ENCODE results near the gene SLC14A1.
"Not testable (repeated sequence)": the region's sequence is repeated elsewhere in the genome, so short reads cannot be mapped to it uniquely, and the experiment has no call there.

SLC14A1 gene

DNA sequence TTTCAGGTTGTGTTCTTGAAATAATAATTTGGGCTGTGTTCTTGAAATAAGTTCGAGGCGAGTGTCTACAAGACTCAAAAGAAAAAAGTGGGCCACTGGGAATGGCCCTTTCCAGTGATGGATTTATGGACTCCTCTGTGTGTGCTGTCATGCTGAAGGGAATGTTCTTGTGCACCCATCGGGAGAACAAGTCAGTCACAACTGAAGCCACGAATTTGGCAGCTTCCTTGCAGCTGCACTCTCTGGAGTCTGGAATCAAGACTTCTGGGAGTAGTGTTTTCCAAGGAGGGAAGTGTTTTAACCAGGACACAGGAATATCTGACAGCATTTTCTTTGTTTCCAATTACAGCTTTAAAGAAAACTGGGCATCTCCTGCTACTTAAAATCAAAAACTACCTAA, 620 bp downstream of the SLC14A1 start:
- no peak for DNase-seq

DNA sequence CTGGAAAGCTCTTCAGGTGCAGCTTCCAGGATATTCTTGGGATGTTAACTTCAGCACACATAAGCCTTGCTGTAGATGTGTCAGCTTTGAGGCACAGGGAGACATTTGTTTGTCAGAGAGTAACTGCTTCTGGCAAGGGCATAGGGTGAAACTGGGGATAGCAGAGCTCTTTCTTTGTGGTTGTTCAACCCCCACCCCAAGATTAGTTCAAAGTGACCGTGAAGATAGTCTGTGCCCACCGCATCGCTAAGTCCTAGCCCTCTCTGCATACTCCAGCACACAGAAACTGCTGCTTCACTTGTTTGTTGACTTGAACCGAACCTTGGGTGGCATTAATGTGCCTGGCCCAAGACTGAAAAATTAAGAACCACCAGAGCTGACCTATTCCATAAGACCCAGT, 1.4 kb downstream of the SLC14A1 start:
- DNase-seq, result no peak

DNA sequence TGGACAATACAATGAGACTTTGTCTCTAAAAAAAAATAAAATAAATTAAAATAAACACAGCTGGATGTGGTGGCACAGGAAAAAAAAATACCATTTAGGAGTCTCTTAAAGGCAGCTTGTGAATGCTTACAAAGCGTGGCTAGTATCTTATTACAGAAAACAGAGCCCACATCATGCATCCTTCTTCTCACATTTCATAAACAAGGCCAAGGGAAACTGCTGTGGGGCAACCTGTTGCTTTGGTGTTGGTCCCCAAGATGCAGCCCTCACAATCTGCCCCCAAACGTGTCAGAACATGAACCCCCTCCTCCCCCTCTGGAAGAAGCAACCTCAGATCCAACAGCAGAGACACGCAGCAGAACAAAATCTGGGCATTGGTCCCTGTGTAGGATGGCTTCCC, 2.6 kb downstream of the SLC14A1 start:
- no peak for DNase-seq

DNA sequence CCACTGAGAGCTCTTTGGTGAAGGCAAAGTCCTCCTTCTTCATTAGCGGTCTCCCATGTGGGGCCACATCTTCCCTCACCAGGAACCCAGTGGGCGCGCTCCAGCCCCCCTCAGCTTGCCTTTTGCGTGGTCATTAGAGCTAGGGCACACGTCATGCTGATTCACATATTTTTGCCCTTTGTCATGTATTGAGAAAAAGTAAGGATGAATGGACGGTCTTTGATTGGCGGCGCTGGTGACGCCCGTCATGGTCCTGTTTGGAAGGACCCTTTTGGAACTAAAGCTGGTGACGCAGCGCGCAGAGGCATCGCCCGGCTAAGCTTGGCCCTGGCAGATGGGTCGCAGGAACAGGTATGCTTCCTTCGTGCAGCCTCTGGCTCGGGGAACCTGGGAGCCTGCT, 3.1 kb downstream of the SLC14A1 start:
- DNase-seq, result no peak

DNA sequence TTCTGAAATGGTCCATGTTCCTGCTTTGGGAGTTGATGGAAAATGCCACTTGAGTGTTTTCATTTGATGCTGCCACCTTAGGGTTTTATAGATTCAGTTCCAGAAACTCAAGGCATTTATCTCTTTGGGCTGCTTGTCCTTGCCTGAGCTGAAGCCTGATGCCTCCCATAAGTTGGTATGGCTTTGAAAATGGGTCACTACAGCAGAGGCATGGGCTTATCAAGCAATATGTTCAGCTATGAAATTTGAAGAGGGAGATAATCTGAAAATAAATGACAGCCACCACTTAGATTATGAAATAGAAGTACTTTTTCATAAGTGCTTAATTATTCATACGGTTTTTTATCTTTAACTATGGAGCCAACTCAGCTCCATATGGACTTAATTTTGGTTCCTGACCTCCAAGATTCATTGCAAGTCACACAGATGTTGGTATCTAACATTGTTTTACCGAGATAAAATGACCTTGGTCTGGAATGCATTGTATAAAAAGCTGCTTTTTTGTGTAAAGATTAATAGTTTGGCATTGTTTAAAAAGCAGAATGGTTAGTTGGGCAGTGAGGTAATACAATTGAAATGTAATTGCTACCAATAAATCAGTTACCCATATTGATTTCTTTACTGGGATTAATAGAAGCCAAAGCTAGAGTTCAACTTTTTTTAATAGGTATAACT, 4.5 kb downstream of the SLC14A1 start:
- DNase-seq, result no peak

DNA sequence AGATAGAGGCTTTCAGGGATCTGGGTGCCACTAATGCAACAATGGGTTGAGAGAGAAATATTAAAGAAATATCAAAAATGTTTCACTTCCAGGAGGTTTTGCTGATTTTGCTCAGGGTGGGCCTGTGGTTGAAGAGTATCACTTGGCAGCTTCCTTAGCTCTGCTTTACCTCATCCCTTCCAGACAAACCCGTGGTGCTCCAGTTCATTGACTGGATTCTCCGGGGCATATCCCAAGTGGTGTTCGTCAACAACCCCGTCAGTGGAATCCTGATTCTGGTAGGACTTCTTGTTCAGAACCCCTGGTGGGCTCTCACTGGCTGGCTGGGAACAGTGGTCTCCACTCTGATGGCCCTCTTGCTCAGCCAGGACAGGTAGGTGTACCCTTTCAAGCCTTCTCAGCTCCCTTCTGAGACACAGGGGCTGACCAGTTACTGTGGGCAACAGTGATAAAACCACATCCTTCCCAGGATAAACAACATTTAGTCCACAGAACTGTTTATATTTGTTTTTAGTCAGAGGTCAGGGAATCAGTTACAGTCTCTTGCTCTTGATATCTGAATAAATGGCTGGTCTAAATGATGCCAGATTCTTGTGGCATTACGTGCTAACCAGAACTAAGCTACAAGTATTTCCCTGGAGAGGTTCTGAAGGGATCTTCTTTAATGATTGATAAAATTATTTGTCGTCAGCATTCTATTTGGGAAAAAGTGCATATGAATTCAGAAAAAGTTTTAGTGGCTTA, 7.0 kb downstream of the SLC14A1 start:
- no peak for DNase-seq

DNA sequence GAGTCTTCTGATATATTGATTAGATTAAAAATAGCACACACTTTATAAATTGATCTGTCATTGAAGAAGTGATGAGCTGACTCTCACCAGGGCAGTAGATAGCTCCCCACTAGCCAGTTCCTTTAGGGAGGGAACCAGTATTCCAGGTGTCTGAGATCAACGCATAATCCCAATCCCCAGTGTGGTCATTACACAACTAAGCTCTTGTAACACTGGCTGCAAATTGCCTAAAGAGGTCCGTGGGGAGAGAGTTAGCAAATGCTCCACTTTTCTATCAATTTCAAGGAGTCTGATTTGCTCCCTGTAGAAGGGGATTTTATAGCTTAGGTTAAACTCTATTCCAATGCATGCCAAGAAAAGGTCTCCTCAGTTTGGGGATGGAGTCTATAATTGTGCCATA, 7.7 kb downstream of the SLC14A1 start:
- DNase-seq, result no peak

DNA sequence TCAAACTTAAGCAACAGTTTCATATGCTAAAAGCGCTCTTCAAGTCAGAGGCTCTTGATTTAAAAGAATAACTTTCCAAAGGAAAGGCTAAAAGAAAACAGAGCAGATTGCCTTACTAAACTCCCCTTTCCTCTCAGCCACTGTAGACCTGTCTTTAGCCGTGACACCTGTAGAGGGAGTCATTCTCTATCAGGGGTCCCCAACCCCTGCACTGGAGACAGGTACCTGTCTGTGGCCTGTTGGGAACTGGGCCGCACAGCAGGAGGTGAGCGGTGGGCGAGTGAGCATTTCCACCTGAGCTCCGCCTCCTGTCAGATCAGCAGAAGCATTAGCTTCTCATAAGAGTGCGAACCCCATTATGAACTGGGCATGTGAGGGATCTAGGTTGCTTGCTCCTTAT, 9.6 kb downstream of the SLC14A1 start:
- no peak for DNase-seq

DNA sequence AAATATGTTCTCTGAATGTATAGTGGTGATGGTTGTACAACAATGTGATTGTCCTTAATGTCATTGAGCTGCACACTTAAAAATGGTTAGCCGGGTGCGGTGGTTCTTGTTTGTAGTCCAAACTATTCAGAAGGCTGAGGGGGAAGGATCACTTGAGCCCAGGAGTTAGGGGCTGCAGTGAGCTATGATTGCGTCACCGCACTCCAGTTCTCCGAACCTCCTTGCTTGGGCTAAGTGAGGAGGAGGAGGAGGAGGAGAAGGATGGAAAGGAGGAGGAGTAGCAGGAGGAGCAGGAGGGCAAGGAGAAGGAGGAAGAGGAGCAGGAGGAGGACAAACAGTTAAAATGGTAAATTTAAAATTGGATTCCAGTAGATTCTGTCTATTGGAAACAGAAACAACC, 10.5 kb downstream of the SLC14A1 start:
- DNase-seq, result no peak

DNA sequence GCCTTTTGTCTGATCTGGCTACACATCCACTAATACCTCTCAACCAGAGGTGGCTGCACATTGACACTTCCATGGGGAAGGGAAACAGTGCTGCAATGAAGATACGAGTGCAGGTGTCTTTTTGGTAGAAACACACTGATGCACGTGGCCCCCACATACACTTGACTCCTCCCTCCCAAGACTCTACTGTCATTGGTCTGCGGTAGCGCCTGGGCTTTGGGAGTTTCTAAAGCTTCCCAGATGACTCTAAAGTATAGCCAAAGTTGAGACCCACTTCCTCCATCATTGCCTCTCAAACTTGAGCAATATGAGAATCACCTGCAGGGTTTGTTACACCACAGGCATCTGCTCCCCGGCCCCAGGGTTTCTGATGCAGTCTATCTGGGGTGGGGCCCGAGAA, 11.0 kb downstream of the SLC14A1 start:
- no peak for DNase-seq

DNA sequence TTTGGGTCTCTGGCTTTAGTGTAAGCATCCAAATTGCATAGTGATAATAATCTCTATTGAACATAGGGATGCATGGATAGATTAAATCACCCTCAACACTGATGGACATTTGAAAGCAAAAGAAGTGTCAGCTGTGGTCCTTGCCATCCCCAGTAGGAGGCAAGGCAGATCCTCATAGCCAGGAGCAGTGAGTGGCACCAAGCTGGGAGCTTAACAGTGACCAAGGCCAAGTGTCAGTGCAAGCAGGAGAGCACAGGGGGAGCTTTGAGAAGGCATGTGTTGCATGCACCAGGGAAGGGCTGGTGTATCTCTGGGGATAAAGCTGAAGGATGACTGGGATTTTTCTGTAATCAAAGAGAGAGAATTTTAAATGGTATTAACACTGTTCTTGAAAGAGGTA, 14.7 kb downstream of the SLC14A1 start:
- no peak for DNase-seq

DNA sequence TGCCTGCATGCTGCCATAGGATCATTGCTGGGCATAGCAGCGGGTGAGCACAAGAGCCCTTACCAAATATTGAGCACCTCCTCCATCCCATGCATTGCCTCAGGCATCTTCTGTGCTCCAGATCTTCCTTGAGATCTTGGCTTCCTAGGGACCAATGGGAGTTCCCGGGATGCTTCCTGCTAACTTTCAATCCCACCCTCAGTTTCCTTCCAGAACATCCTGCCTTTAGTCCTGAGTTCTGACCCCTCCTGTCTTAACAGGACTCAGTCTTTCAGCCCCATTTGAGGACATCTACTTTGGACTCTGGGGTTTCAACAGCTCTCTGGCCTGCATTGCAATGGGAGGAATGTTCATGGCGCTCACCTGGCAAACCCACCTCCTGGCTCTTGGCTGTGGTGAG, 15.3 kb downstream of the SLC14A1 start:
- no peak for DNase-seq

DNA sequence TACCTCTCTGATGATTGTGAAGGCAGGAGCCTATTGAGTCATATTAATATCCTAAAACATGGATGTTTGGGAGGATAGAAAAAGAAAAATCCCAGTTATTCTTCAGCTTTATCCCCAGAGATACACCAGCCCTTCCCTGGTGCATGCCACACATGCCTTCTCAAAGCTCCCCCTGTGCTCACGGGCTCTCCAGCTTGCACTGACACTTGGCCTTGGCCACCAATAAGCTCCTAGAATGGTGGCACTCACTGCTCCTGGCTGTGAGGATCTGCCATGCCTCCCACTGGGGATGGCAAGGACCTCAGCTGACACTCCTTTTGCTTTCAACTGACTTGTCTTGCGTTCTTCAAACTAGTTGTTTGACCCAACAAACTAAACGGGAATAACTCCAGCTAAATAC, 15.9 kb downstream of the SLC14A1 start:
- no peak for DNase-seq

DNA sequence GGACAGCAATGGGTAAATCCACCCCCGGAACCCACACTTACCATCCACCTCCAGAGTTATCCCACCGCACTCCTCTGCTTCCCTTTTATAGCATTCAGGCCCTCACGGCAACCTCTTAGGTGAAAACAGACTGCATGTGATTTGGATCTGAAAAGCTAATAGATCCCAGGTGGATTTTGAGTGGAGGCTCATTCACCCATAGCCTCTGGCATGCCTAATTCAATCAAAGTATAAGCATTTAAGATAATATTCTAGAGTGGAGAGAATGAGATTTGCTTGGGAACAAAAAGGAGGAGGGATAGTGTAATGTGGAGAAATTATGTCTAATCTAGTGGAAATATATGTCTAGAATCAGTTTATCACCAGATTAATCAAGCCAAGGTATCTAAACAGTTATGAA, 17.1 kb downstream of the SLC14A1 start:
- no peak for DNase-seq

DNA sequence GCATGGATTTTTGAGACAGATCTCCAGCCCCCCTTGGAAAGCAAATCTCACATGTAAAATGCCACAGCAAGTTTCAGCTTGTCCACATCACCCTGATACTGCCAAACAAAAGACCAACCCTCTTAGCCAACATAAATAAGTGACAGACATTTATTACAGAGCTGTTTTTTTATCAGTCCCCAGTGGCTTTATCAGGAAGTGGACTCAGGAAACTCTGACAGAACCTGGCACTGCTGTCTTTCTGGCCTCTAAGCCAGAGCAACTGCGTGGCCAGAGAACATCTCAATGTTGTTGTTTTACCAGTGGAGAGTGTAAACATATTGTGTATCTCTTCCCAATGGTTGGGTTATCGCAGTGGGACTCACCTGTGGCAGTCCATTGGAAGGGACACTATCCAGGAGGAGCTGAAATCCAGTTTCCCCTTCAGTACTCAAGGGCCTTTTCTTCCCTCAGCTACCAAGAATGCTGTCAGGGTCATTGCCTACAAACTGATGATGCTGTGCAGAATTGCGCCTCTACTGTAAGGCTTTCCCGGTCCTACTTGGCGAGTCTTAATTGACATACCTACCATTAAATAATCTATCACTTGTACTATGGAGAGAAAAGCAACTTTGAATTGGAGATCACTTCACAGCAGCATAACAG, 22.0 kb downstream of the SLC14A1 start:
- no peak for DNase-seq

DNA sequence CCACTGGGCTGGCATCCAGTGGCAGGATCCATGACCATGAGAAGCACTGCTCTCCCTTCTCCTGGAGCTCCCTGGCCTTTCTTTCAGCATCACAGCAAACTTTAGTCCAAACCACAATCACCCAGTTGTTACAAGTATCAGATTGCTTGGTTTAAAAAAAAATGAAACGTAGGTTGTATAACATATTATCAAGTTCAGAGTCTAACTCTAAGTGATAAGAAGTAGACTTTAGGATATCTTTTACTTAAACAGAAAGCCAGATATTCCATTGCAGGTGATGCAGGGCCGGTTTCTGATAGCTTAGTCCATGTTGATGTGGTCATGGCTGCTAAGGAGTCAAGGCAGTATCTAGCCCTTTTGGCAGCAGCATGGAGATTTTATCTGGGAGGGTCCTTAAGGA, 24.5 kb downstream of the SLC14A1 start:
- DNase-seq, result no peak

DNA sequence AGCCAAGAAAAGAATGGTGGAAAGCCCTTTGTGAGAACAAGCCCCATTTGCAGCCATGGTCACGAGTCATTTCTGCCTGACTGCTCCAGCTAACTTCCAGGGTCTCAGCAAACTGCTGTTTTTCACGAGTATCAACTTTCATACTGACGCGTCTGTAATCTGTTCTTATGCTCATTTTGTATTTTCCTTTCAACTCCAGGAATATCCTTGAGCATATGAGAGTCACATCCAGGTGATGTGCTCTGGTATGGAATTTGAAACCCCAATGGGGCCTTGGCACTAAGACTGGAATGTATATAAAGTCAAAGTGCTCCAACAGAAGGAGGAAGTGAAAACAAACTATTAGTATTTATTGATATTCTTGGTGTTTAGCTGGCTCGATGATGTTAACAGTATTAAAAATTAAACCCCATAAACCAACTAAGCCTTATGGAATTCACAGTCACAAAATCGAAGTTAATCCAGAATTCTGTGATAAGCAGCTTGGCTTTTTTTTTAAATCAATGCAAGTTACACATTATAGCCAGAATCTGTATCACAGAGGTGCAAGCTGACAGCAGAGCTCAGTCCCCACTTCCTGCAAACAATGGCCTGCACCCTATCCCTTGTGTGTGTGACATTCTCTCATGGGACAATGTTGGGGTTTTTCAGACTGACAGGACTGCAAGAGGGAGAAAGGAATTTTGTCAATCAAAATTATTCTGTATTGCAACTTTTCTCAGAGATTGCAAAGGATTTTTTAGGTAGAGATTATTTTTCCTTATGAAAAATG, 26.1 kb downstream of the SLC14A1 start:
- no peak for DNase-seq

DNA sequence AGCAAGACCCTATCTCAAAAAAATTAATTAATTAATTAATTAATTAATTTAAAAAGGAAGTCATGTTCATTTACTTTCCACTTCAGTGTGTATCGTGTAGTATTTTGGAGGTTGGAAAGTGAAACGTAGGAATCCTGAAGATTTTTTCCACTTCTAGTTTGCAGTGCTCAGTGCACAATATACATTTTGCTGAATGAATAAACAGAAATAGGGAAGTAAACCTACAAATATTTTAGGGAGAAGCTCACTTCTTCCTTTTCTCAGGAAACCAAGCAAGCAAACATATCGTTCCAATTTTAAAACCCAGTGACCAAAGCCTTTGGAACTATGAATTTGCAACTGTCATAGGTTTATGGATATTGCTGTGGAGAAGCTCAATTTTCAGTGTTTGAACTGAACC, 27.8 kb downstream of the SLC14A1 start:
- DNase-seq, result no peak

DNA sequence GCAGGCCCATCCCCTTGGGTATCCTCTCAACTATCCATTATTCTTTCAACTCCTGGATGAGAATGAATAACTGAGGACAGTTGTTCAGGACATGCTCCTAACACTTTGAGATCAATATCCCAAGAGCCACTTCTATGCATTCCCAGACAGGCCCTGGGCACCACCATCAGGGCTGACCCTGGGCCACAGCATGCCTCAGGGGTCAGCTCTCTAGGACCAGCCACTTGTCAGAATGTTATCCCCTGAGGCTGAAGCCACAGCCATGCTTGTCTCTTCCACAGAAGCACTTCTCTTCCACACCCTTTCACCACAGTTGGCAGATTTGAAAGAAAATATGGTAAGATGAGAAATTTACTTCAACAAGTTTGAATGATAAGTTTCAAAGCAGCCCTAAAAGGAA, 28.7 kb downstream of the SLC14A1 start:
- no peak for DNase-seq

DNA sequence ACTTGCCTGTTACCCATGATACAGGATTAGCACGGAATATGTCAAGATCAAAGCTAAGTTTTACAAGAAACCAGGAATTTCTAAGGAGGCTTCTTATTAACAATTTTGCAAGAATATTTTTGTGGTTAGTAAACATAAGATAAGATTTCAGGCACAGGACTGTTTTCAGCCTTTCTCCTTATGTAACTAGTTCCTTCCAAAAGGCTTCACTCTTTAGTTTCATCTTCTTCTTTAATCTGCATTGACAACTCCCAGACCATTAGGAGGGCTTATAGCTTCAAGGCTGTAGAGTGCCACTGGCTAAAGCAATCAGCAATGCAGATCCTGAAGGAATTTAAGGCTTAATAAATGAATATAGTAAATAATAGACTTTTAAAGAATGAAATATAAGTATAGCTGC, 29.3 kb downstream of the SLC14A1 start:
- no peak for DNase-seq

DNA sequence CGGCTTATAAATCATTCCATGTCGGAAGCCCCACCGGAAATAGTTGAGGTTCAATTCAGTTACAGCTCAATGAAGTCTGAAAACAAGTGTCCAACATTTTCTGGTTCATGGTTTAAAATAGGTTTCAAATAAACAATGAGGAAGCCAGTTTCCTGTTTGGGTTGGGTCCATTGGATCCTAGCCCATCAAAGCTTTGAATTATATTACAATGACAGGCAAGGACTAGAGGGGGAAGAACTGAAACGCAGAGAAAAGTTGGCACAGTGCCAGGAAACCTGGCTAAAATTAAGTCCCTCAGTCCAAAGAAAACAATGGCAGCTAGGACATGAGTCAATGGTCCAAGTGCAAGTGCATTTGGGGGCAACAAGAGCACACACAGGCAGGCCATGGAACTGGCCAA, 32.0 kb downstream of the SLC14A1 start:
- no peak for DNase-seq

DNA sequence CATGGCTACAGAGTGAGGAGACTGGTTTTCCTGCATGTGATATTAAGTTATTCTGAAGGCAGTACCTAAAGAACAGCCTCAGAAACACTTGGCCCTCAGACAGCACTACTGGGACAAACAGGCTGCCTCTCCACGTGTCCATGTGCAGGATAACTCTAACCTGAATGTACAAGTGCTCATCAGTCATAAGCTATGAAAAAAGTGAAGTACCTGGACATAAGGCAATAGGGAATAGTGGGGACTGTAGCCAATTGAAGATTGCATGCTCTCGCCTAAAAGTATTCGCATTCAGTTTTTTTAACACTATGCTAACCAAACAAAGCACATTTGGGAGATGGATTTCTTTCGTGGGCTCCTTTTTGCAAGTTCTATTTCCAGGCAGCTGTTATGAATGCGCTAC, 33.0 kb downstream of the SLC14A1 start:
- DNase-seq, result no peak

DNA sequence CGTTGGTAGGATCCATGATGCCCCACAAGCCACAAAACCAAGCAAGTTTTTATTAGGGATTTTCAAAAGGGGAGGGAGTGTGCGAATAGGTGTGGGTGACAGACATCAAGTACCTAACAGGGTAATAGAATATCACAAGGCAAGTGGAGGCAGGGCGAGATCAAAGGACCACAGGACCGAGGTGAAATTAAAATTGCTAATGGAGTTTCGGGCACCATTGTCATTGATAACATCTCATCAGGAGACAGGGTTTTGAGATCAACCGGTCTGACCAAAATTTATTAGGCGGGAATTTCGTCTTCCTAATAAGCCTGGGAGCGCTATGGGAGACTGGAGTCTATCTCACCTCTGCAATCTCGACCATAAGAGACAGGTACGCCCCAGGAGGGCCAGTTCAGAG, 33.7 kb downstream of the SLC14A1 start:
- DNase-seq, result not testable (repeated sequence)
